Fibroblast of peridontal ligament (primary cell): ENCODE results near the gene AGBL5.
A peak's percentile ranks its signal among the peaks of the same experiment; 100 is the strongest.

Experiments
- DNase-seq: peaks from one replicate; pipeline ENCODE4 v3.0.0-alpha.2; 2010; ENCODE audit errors: extremely low read depth

Gene AGBL5

GRCh38 chr2:27078267-27079194 lies 27.1 kb downstream of the AGBL5 start, which contains the start of gene EMILIN1:
Gene EMILIN1, plus strand, starts transcription at chr2:27078615. Its CDS starts 451 bp downstream, at chr2:27079066.
- peak; percentile 97 for DNase-seq

GRCh38 chr2:27079233-27080139 lies 28.0 kb downstream of the AGBL5 start:
- no peak for DNase-seq

- DNase-seq: no peak
These were observed 28.6 kb downstream of the AGBL5 start for GRCh38 chr2:27080140-27080469.

GRCh38 chr2:27080603-27080936 lies 29.1 kb downstream of the AGBL5 start:
- DNase-seq: no peak

- DNase-seq: no peak
These were observed 30.7 kb downstream of the AGBL5 start for GRCh38 chr2:27081984-27082772.

GRCh38 chr2:27082773-27083409 lies 31.4 kb downstream of the AGBL5 start:
- no peak for DNase-seq

GRCh38 chr2:27083410-27084296 lies 32.2 kb downstream of the AGBL5 start:
- no peak for DNase-seq

- DNase-seq: no peak
These were observed 33.0 kb downstream of the AGBL5 start for GRCh38 chr2:27084297-27085061.

GRCh38 chr2:27085062-27085672 lies 33.7 kb downstream of the AGBL5 start:
- DNase-seq: no peak

GRCh38 chr2:27085673-27086089 lies 34.2 kb downstream of the AGBL5 start:
- DNase-seq: peak; percentile 54

GRCh38 chr2:27086090-27086723 lies 34.7 kb downstream of the AGBL5 start:
- peak; percentile 82 for DNase-seq

- no peak for DNase-seq
These were observed 35.5 kb downstream of the AGBL5 start, which contains the start of gene KHK for GRCh38 chr2:27086724-27087593. Gene KHK, plus strand, starts transcription at chr2:27086772. Its CDS starts 488 bp downstream, at chr2:27087260.

GRCh38 chr2:27087823-27088410 lies 36.4 kb downstream of the AGBL5 start:
- DNase-seq: no peak

GRCh38 chr2:27088634-27089033 lies 37.2 kb downstream of the AGBL5 start:
- no peak for DNase-seq

- DNase-seq: no peak
These were observed 37.9 kb downstream of the AGBL5 start for GRCh38 chr2:27089111-27089954.
